ENCODE data around the gene GATA5.

GATA5 gene

DNA sequence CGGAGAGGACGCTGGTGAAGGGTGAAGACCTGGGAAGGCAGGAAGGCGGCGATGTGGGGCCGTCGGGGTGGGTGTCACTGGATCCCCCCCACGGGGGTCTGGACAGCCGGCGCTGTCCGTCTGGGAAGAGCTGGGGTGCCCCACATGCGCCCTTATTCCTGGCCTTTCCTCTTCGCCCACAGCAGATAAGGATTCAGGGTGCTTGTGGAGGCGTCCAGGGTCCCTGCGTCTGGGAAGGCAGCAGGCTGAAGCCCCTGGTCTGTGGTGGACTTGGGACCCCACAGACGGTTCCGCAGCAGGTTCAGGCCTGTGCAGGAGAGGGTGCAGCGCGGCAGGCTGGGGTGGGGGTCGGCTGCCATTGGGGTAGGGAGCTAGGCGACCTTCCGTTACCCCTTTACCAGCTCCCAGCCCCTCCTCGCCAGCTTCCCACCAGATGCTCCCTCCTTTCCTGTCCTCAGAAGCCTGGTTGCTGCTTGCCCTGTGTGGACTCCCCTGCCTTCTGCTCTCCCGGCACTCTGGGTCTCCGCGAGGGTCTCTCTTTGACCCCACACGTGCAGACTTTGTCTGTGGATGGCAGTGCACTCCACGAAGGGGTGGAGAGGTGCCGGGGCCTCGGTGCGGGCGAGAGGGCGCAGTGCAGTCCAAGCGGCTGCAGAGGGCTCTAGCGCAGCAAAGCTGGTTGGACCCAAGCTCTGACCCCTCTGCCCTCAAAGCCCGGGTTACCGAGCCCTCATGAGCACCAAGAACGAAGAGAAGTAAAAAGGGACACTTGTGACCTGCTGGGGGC lies 2.1 kb upstream of the GATA5 start:
- ChIA-PET POLR2A (interaction anchor here (1.0 kb wide), 1 partner anchor 70 kb away, joined by 4 read pairs; no protein-coding TSS in a partner anchor), CTCF (interaction anchor here (0.6 to 1.9 kb wide), 3 partner anchors 11 to 721 kb away, joined by 3 to 8 read pairs (median 6); no protein-coding TSS in a partner anchor)
- no peak for TF ChIP-seq HDGF (IDR thresholded peaks at IDR 0.05; ENCODE audit: borderline replicate concordance)
- no peak for TF ChIP-seq CTBP1 (IDR thresholded peaks at IDR 0.05; ENCODE audit: borderline replicate concordance)
- no peak for TF ChIP-seq FOXM1 (IDR thresholded peaks at IDR 0.05; ENCODE audit: borderline replicate concordance)
- TF ChIP-seq BHLHE40 (IDR thresholded peaks at IDR 0.05; ENCODE audit: borderline replicate concordance) = no peak
- no peak for TF ChIP-seq FOXA1 (IDR thresholded peaks at IDR 0.05)
- TF ChIP-seq, protein P1, sequence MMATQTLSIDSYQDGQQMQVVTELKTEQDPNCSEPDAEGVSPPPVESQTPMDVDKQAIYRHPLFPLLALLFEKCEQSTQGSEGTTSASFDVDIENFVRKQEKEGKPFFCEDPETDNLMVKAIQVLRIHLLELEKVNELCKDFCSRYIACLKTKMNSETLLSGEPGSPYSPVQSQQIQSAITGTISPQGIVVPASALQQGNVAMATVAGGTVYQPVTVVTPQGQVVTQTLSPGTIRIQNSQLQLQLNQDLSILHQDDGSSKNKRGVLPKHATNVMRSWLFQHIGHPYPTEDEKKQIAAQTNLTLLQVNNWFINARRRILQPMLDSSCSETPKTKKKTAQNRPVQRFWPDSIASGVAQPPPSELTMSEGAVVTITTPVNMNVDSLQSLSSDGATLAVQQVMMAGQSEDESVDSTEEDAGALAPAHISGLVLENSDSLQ (IDR thresholded peaks at IDR 0.05) = no peak
- no peak for TF ChIP-seq ARNT (IDR thresholded peaks at IDR 0.05)
- TF ChIP-seq ZNF384 (IDR thresholded peaks at IDR 0.05) = no peak
- TF ChIP-seq NFRKB (IDR thresholded peaks at IDR 0.05) = no peak
- no peak for TF ChIP-seq SUZ12 (IDR thresholded peaks at IDR 0.05)

DNA sequence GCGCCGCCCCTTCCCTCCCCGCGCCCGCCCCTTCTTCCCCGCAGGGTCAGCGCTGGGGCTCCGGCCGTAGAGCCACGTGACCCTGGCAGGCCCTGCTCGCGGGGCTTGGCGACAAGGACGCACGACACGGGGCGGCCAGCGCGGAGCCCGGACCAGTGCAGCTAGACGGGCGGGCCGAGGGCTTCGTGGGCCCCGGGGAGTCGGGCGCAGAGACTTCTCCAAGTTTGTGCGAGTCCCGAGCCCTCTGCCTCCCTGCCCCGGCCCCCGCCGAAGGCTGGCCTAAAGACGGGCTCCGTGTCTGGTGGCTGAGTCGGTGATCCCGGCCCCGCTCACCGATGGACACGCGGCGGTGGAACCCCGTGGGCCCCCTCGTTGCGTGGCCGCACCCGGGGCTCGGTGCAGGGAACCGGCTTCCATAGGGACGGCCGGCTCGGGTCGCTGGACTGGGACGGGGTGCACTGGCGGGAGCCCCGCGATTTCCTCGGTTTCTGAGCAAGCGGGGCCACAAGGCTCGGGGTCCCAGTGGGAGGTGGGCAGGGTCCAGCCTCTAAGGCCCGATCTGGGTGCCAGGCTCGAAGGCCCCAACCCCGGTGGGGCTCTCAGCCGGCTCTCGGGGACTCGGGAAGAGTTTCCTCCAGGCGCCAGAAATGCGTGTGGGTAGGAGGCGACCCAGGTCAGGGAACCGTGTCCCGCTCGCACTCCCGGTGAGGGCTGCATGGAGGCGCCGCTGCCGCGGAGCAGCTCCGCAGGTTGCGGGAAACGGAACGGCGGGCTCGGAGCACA lies 452 bp upstream of the GATA5 start:
- POLR2A ChIA-PET = no interaction called here
- CTCF ChIA-PET = no interaction called here
- DNase-seq (ENCODE audit: extremely low spot score) = peak; percentile 34
- no peak for TF ChIP-seq NFRKB (IDR thresholded peaks at IDR 0.05)
- TF ChIP-seq L3MBTL2 (conservative IDR thresholded peaks at IDR 0.05) = 0 out of 2 replicates have a peak, but pooled peaks have one; percentile 41
- TF ChIP-seq, protein P1 (IDR thresholded peaks at IDR 0.05) = no peak
- no peak for TF ChIP-seq ZNF384 (IDR thresholded peaks at IDR 0.05)

More for the DNA sequence above, 2.1 kb upstream of the GATA5 start:
- DNase-seq (ENCODE audit: extremely low spot score) = peak; percentile 35

DNA sequence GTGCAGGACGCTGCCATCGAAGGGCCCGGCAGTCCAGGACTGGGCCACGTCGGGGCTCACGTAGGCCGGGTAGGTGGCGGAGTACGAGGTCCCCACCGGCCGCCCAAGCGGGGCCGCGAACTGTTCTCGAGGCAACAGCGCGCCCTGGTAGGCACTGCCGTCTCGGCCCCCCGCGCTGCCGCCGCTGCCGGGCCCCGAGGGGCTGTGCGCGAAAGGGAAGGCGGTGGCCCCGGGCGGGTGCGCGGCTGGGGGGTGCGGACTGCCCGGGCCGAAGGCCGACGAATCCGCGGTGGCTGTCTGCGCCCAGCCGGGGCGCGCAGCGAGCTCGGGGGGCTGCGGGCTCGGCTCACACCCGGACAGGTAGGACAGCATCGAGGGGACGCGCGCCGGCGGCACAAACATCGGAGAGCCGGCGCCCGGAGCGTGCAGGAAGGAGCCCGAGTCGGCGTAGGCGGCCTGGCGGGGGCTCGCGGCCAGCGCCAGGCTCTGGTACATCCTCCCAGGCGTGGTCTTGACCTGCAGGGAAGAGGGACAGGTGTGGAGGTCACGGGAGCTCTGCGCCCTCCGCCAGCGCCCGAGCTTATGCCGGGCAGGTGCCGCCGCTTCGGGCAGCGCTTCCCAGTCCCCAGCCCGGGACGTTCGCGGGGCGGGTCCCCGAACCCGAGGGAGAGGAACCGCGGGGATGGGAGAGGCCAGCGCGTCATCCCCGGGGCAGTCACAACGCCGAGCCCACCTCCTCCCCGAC lies 596 bp downstream of the GATA5 start:
- no peak for DNase-seq (ENCODE audit: extremely low spot score)
- POLR2A ChIA-PET = no interaction called here
- TF ChIP-seq FOXA1 (IDR thresholded peaks at IDR 0.05) (no peak), ARNT (IDR thresholded peaks at IDR 0.05) (no peak), LEF1 (IDR thresholded peaks at IDR 0.05; ENCODE audit: borderline replicate concordance) (no peak), NFRKB (IDR thresholded peaks at IDR 0.05) (no peak), FOXM1 (IDR thresholded peaks at IDR 0.05; ENCODE audit: borderline replicate concordance) (no peak), HDGF (IDR thresholded peaks at IDR 0.05; ENCODE audit: borderline replicate concordance) (no peak), ZNF384 (IDR thresholded peaks at IDR 0.05) (no peak), SP1 (IDR thresholded peaks at IDR 0.05) (no peak)
- CTCF ChIA-PET = no interaction called here

DNA sequence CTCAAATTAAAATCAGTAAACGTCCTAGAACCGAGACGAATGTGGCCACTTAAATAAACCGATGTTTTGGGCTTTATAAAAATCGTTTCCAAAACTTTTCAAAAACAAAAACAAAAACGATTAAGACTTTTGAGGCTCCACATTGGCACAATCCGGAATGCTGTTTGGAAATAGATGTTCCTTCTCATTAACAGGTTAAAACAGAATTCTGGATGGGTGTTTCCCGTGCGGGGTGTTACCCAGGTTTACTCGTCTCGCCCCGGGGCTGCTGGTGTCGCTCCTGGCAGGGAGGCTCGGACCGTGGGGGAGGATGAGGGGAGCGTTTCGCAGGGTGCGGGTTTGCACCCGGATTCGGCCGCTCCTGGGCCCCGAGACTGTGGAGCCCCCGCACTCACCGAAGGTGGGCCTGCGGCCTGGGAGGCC lies 1.2 kb downstream of the GATA5 start:
- ChIA-PET POLR2A (no interaction called here), CTCF (no interaction called here)
- no peak for DNase-seq (ENCODE audit: extremely low spot score)
- TF ChIP-seq SP1 (IDR thresholded peaks at IDR 0.05) (no peak), FOXK2 (IDR thresholded peaks at IDR 0.05) (no peak), L3MBTL2 (conservative IDR thresholded peaks at IDR 0.05) (no peak), TARDBP (IDR thresholded peaks at IDR 0.05) (no peak), ZNF384 (IDR thresholded peaks at IDR 0.05) (no peak), ARNT (IDR thresholded peaks at IDR 0.05) (no peak), NFRKB (IDR thresholded peaks at IDR 0.05) (no peak), HDGF (IDR thresholded peaks at IDR 0.05; ENCODE audit: borderline replicate concordance) (no peak), LEF1 (IDR thresholded peaks at IDR 0.05; ENCODE audit: borderline replicate concordance) (no peak), FOXM1 (IDR thresholded peaks at IDR 0.05; ENCODE audit: borderline replicate concordance) (no peak), BHLHE40 (IDR thresholded peaks at IDR 0.05; ENCODE audit: borderline replicate concordance) (no peak), CTBP1 (IDR thresholded peaks at IDR 0.05; ENCODE audit: borderline replicate concordance) (no peak), ELF4 (IDR thresholded peaks at IDR 0.05) (no peak), FOXA1 (IDR thresholded peaks at IDR 0.05) (no peak), SUZ12 (IDR thresholded peaks at IDR 0.05) (no peak)
- TF ChIP-seq, protein P1 (IDR thresholded peaks at IDR 0.05) = no peak

DNA sequence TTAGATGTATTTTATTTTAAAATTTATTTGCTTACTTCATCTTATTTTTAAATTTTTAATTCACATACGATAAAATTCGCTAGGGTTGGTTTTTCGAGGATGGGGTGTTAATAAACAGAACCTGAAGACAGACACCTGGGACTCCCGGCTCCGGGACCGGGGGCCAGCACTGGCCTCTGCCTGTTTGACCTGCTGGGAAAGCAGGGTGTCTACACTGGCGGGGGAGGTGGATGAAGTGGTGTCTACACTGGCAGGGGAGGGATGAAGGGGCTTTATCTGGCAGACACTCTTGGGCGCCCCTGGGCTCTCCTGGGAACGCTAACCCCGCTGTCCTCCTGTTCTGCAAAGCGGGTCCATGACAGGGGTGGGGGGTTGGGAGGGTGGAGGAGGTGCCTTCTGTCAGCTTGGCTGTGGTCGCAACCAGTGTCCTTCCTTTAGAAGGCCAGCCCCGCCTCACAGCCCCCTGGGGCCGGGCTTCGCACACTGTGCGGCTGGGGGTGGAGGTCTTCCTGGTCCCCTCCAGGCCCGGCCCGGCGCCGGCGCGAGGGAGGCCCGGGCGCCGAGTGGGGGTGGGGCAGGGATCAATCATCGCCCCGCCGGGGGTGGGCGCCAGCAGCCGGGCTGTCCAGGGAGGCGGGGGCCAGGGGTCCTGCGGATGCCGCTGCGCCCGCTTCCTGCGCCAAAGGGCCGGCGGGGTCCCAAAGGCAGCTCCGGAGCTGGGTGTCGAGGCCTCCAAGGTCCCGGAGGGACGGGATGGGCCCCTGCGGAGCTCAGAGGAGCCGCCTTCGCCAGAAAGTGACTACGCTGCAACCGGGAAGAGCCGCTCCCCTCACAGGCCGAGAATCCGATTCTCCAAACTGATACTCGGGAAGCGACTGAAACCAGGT lies 1.8 kb downstream of the GATA5 start:
- ChIA-PET CTCF (no interaction called here), POLR2A (no interaction called here)
- TF ChIP-seq BHLHE40 (IDR thresholded peaks at IDR 0.05; ENCODE audit: borderline replicate concordance) = no peak
- no peak for TF ChIP-seq SP1 (IDR thresholded peaks at IDR 0.05)
- TF ChIP-seq CTBP1 (IDR thresholded peaks at IDR 0.05; ENCODE audit: borderline replicate concordance) = no peak
- TF ChIP-seq FOXM1 (IDR thresholded peaks at IDR 0.05; ENCODE audit: borderline replicate concordance) = no peak
- TF ChIP-seq, protein P1 (IDR thresholded peaks at IDR 0.05) = no peak
- TF ChIP-seq NFRKB (IDR thresholded peaks at IDR 0.05) = no peak
- no peak for DNase-seq (ENCODE audit: extremely low spot score)

All from HEK293T (cell line).